GM12878 (cell line): Measurements from ENCODE around the gene TBC1D1. TPM values are rescaled to one million over a fixed set of nuclear protein-coding genes. Genes with fewer than 3 reads are reported as not detected.
A peak's percentile ranks its signal among the peaks of the same experiment; 100 is the strongest.

Source experiments
- ATAC-seq: fragments of 200-7000 bp; cut with Tn5 transposase; 3 replicates; pipeline ENCODE4 v1.9.1; 2020; ENCODE audit warnings: mild to moderate bottlenecking, moderate library complexity
- BruUV-seq: library from RNA; stranded (reverse); fragments of 400-500 nt; replicated peaks from 2 replicates; lab custom pipeline; 2021; lab: Mats Ljungman, UMichigan
- CTCF ChIA-PET: fragments of 300-600 bp; sonication (Branson Sonifier 250); formaldehyde crosslinking; extraction: SDS; loops from one replicate; lab custom pipeline; 2021; ENCODE audit warnings: inconsistent platforms; lab: Yijun Ruan, JAX
- POLR2A ChIA-PET: fragments of 350-600 bp; formaldehyde crosslinking; extraction: SDS; loops from one replicate; lab custom pipeline; 2021; ENCODE audit warnings: inconsistent platforms; lab: Charles Lee
- RAD21 ChIA-PET: fragments of 300-600 bp; sonication (Branson Sonifier 250); formaldehyde crosslinking; loops from one replicate; lab custom pipeline; 2023; ENCODE audit warnings: antibody characterized with exemption; ENCODE audit not compliant: unreplicated experiment; lab: Charles Lee
- SMC1A ChIA-PET: fragments of 300-600 bp; sonication (Branson Sonifier 250); formaldehyde crosslinking; loops from one replicate; lab custom pipeline; 2023; ENCODE audit not compliant: unreplicated experiment, uncharacterized antibody; lab: Charles Lee
- DNase-seq: peaks from one replicate; pipeline ENCODE4 v3.0.0-alpha.2; 2011; ENCODE audit warnings: low read depth, low spot score
- FAIRE-seq: peaks from 3 replicates; lab custom pipeline; 2011; peaks lifted over from hg19 to GRCh38; lab: Jason Lieb, UNC
- H2AFZ ChIP-seq: 2 replicates; pipeline ENCODE4 v1.6.0; 2011; ENCODE audit warnings: low read depth, low read length, control low read depth; ENCODE audit not compliant: control insufficient read depth
- H3K27ac ChIP-seq: 2 replicates; pipeline ENCODE4 v1.5.1; 2011; ENCODE audit warnings: control low read depth; ENCODE audit not compliant: control insufficient read depth, insufficient read depth
- H3K27me3 ChIP-seq, 2 experiments: replicated peaks in 1 of 2; 2 replicates each; pipeline versions ENCODE4 v1.6.0 to v1.6.1; 2011; ENCODE audit warnings: low read length in 1 of 2; ENCODE audit not compliant: control insufficient read depth in 2 of 2, insufficient read depth in 2 of 2
- H3K36me3 ChIP-seq, 2 experiments: 2 replicates each; pipeline ENCODE4 v1.5.1; 2011; ENCODE audit warnings: low read length in 1 of 2; ENCODE audit not compliant: control insufficient read depth in 2 of 2, insufficient read depth in 2 of 2
- H3K4me1 ChIP-seq: 2 replicates; pipeline ENCODE4 v1.6.1; 2011; ENCODE audit warnings: mild to moderate bottlenecking, low read length, moderate library complexity, mixed read lengths; ENCODE audit not compliant: control insufficient read depth, insufficient read depth
- H3K4me2 ChIP-seq: 2 replicates; pipeline ENCODE4 v1.6.0; 2011; ENCODE audit warnings: control low read depth; ENCODE audit not compliant: control insufficient read depth, insufficient read depth
- H3K4me3 ChIP-seq: fragments of 200-600 bp; sonication (generic); 2 replicates; pipeline ENCODE4 v1.5.1; 2016
- H3K79me2 ChIP-seq: 2 replicates; pipeline ENCODE4 v1.6.0; 2011; ENCODE audit warnings: low read length; ENCODE audit not compliant: control insufficient read depth, insufficient read depth
- H3K9ac ChIP-seq: 2 replicates; pipeline ENCODE4 v1.8.0; 2011; ENCODE audit warnings: low read length, control low read depth, mixed read lengths; ENCODE audit not compliant: control insufficient read depth, insufficient read depth
- H3K9me3 ChIP-seq: replicated peaks from 3 replicates; pipeline ENCODE4 v1.5.1; 2011; ENCODE audit warnings: mild to moderate bottlenecking, low read length; ENCODE audit not compliant: control insufficient read depth, insufficient read depth
- H4K20me1 ChIP-seq: 2 replicates; pipeline ENCODE4 v1.6.0; 2011; ENCODE audit not compliant: control insufficient read depth, insufficient read depth
- PML ChIP-seq: IDR thresholded peaks from 2 replicates; pipeline ENCODE4 v1.6.1; 2012; ENCODE audit warnings: low read length, inconsistent platforms
- RB1 ChIP-seq: fragments of 450-650 bp; formaldehyde crosslinking; IDR thresholded peaks from 2 replicates; pipeline ENCODE4 v1.6.1; 2017; ENCODE audit warnings: mild to moderate bottlenecking, borderline replicate concordance
- RFX5 ChIP-seq: IDR thresholded peaks from 2 replicates; pipeline ENCODE4 v1.6.1; 2011; ENCODE audit warnings: low read depth, low read length, improper control_type of control experiment
- RUNX3 ChIP-seq: IDR thresholded peaks from 2 replicates; pipeline ENCODE4 v1.6.1; 2012; ENCODE audit warnings: low read length, inconsistent platforms
- WRNIP1 ChIP-seq: IDR thresholded peaks from 2 replicates; pipeline ENCODE4 v1.6.1; 2011; ENCODE audit warnings: low read depth, low read length, improper control_type of control experiment, borderline replicate concordance
- ZNF207 ChIP-seq: fragments of 450-650 bp; IDR thresholded peaks from 2 replicates; pipeline ENCODE4 v1.6.1; 2014; ENCODE audit warnings: antibody characterized with exemption, mild to moderate bottlenecking, borderline replicate concordance
- ZNF622 ChIP-seq: fragments of 450-650 bp; IDR thresholded peaks from 2 replicates; pipeline ENCODE4 v1.6.1; 2017; ENCODE audit warnings: mild to moderate bottlenecking, inconsistent platforms
- WGBS: methylation state at CpG from one replicate; pipeline ENCODE4 v1.1.6; 2016; ENCODE audit warnings: low lambda C conversion rate; ENCODE audit not compliant: insufficient replicate concordance, insufficient coverage; ENCODE audit errors: missing lambda C conversion rate; 5-methylcytosine and 5-hydroxymethylcytosine counted together
- in situ Hi-C: fragments of 300-500 bp; cut with MboI; formaldehyde crosslinking; loops from 9 replicates; pipeline ENCODE4 v1.14.3; 2018; ENCODE audit warnings: mixed read lengths
- intact Hi-C: fragments of 100-400 bp; cut with micrococcal nuclease; formaldehyde crosslinking; loops from one replicate; pipeline ENCODE4 v1.14.2; 2022; ENCODE audit not compliant: unreplicated experiment
- polyA plus RNA-seq, 11 experiments: library from polyadenylated mRNA; depleted of rRNA in 4 of 11; unstranded in 6 of 11; stranded (reverse) in 5 of 11; fragments of >200 nt; fragmentation: Nextera tagmentation in 4 of 11; fragmentation: Illumina TruSeq in 1 of 11; extraction: Ambion mirVana in 4 of 11; extraction: Trizol in 1 of 11; gene quantifications; 1 replicate in 1 of 11; 2 replicates in 10 of 11; pipeline versions ENCODE4 v1.2.1 to v1.2.3, GENCODE V29; 2011 to 2016; ENCODE audit warnings: inconsistent platforms in 2 of 11, missing spikeins in 2 of 11, low read depth in 1 of 11
- total RNA-seq, 4 experiments: library from RNA; depleted of rRNA in 3 of 4; stranded (reverse); fragments of >200 nt in 3 of 4; fragmentation: Illumina TruSeq in 1 of 4; extraction: Trizol in 1 of 4; gene quantifications; 2 replicates each; pipeline versions ENCODE4 v1.2.1 to v1.2.3, GENCODE V29; 2013 to 2021
- TF ChIP-seq, protein P1 (sequence below): fragments of 450-650 bp; IDR thresholded peaks from 2 replicates; pipeline ENCODE4 v1.6.1; 2016; ENCODE audit warnings: mild to moderate bottlenecking
- TF ChIP-seq, protein P2 (sequence below): fragments of 450-650 bp; IDR thresholded peaks from 2 replicates; pipeline ENCODE4 v1.6.1; 2018; ENCODE audit warnings: borderline replicate concordance, mild to moderate bottlenecking; ENCODE audit not compliant: partially characterized antibody

The TBC1D1 gene
- total and polyA plus RNA-seq, 10 of the 15 experiments (the other 5 are each of a cell fraction or from before 2014, with no cell fraction given): 5.3 to 102 (median 57.8) TPM

GRCh38 chr4:38090455-38091246, 199.8 kb downstream of the TBC1D1 start (continued):
- no peak for TF ChIP-seq ZNF622

DNA sequence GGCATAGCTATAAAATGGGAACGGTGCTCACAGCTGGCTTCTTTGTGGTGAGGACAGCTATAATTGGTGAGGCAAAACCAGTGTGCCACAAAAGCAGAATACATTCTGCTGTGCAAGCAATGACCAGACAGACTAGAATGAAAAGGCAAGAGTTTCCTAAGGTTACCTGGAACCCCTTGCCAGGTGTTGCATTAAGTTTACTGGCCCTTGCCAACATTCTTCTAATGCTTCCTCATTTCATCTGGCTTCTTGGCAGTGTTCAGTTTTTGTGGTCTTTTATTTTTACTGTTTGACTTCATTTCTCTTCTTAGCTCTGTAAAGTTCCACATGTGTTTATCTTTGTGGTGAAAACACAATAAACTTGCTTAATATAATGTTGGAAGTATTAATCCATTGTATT, 200.8 kb downstream of the TBC1D1 start:
- H3K9me3 ChIP-seq: no peaks in the 10 kb centered on the region
- DNase-seq (no peak), ATAC-seq (no peak), FAIRE-seq (no peak)
- ChIA-PET SMC1A (interaction anchor here (0.7 to 1.9 kb wide), 7 partner anchors 10 to 87 kb away, joined by 3 to 9 read pairs (median 3); no protein-coding TSS in a partner anchor), POLR2A (interaction anchor here (0.6 to 1.1 kb wide), 2 partner anchors 28 to 384 kb away, joined by 3 to 5 read pairs; no protein-coding TSS in a partner anchor), CTCF (interaction anchor here (1.0 to 1.9 kb wide), 2 partner anchors 26 to 87 kb away, joined by 3 to 4 read pairs; no protein-coding TSS in a partner anchor), RAD21 (interaction anchor here (1.2 kb wide), 1 partner anchor 37 kb away, joined by 3 read pairs; no protein-coding TSS in a partner anchor)
- peaks cover 0 to 25% of the 10 kb centered on the region in 2 experiments; a peak in 3 of 4 replicates for H3K36me3 ChIP-seq
- intact Hi-C loops: no loop called here
- no peaks in the 10 kb centered on the region for H3K27me3 ChIP-seq
- in situ Hi-C loops: no loop called here
- no peak overlapping the region for H3K4me3 ChIP-seq
- no peaks in the 10 kb centered on the region for H4K20me1 ChIP-seq
- H3K4me2 ChIP-seq: no peak overlapping the region
- peaks cover 10% of the 10 kb centered on the region for H3K4me1 ChIP-seq
- no TSS peak for BruUV-seq
- H3K27ac ChIP-seq: no peak overlapping the region
- H3K79me2 ChIP-seq: no peaks in the 10 kb centered on the region
- WGBS: 50% methylated on average over 1 of the region's 1 CpG
- no peak overlapping the region for H2AFZ ChIP-seq
- H3K9ac ChIP-seq: no peak overlapping the region
- TF ChIP-seq RUNX3 (0 out of 2 replicates have a peak, but pooled peaks have one; percentile 20), RFX5 (no peak)

GRCh38 chr4:38092701-38093100, 201.8 kb downstream of the TBC1D1 start:
- ATAC-seq (no peak), DNase-seq (no peak), FAIRE-seq (no peak)
- no peaks in the 10 kb centered on the region for H3K9me3 ChIP-seq
- no peak overlapping the region for H3K9ac ChIP-seq
- no peaks in the 10 kb centered on the region for H4K20me1 ChIP-seq
- H3K36me3 ChIP-seq: peaks cover 0 to 25% of the 10 kb centered on the region in 2 experiments; a peak in 3 of 4 replicates
- whole genome bisulfite sequencing: 97% methylated on average over 3 of the region's 3 CpGs
- RAD21 ChIA-PET: interaction anchor here (0.6 kb wide), 1 partner anchor 32 kb away, joined by 3 read pairs; no protein-coding TSS in a partner anchor
- no peaks in the 10 kb centered on the region for H3K79me2 ChIP-seq
- in situ Hi-C loops (no loop called here), intact Hi-C loops (no loop called here)
- POLR2A ChIA-PET: interaction anchor here (1.0 kb wide), 1 partner anchor 14 kb away, joined by 3 read pairs; no protein-coding TSS in a partner anchor
- no peak overlapping the region for H3K4me2 ChIP-seq
- SMC1A ChIA-PET: interaction anchor here (1.0 kb wide), 1 partner anchor 27 kb away, joined by 3 read pairs; no protein-coding TSS in a partner anchor
- no peak overlapping the region for H3K27ac ChIP-seq
- no peak overlapping the region for H3K4me3 ChIP-seq
- no TSS peak for BruUV-seq
- CTCF ChIA-PET: no interaction called here
- peaks cover 10% of the 10 kb centered on the region for H3K4me1 ChIP-seq
- no peaks in the 10 kb centered on the region for H3K27me3 ChIP-seq
- H2AFZ ChIP-seq: no peak overlapping the region
- TF ChIP-seq ZNF622 (no peak), PML (no peak), WRNIP1 (no peak), RB1 (no peak), ZNF207 (no peak)
- TF ChIP-seq, protein P1, sequence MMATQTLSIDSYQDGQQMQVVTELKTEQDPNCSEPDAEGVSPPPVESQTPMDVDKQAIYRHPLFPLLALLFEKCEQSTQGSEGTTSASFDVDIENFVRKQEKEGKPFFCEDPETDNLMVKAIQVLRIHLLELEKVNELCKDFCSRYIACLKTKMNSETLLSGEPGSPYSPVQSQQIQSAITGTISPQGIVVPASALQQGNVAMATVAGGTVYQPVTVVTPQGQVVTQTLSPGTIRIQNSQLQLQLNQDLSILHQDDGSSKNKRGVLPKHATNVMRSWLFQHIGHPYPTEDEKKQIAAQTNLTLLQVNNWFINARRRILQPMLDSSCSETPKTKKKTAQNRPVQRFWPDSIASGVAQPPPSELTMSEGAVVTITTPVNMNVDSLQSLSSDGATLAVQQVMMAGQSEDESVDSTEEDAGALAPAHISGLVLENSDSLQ: no peak
- TF ChIP-seq, protein P2, sequence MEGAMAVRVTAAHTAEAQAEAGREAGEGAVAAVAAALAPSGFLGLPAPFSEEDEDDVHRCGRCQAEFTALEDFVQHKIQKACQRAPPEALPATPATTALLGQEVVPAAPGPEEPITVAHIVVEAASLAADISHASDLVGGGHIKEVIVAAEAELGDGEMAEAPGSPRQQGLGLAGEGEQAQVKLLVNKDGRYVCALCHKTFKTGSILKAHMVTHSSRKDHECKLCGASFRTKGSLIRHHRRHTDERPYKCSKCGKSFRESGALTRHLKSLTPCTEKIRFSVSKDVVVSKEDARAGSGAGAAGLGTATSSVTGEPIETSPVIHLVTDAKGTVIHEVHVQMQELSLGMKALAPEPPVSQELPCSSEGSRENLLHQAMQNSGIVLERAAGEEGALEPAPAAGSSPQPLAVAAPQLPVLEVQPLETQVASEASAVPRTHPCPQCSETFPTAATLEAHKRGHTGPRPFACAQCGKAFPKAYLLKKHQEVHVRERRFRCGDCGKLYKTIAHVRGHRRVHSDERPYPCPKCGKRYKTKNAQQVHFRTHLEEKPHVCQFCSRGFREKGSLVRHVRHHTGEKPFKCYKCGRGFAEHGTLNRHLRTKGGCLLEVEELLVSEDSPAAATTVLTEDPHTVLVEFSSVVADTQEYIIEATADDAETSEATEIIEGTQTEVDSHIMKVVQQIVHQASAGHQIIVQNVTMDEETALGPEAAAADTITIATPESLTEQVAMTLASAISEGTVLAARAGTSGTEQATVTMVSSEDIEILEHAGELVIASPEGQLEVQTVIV: no peak
